Endothelial cell of umbilical vein (primary cell): ENCODE measurements around the gene LGMN. TPM values are rescaled to one million over a fixed set of nuclear protein-coding genes. Genes with fewer than 3 reads are reported as not detected.

ENCODE experiments used
- BruUV-seq: library from RNA; stranded (reverse); fragments of 400-500 nt; replicated peaks from 2 replicates; lab custom pipeline; 2021; lab: Mats Ljungman, UMichigan
- CTCF ChIA-PET: fragments of 300-600, 350-600 bp; sonication (Branson Sonifier 250); formaldehyde crosslinking; loops from one replicate; lab custom pipeline; 2021; ENCODE audit warnings: antibody characterized with exemption, inconsistent platforms; lab: Charles Lee
- POLR2A ChIA-PET: fragments of 300-600, 350-600 bp; sonication (Branson Sonifier 250); formaldehyde crosslinking; loops from one replicate; lab custom pipeline; 2021; ENCODE audit warnings: antibody characterized with exemption, inconsistent platforms; lab: Charles Lee
- DNase-seq: peaks from one replicate; pipeline ENCODE4 v3.0.0-alpha.2; 2011; ENCODE audit warnings: low read depth, low spot score
- FAIRE-seq: peaks from 2 replicates; lab custom pipeline; 2011; peaks lifted over from hg19 to GRCh38; lab: Jason Lieb, UNC
- H2AFZ ChIP-seq: 2 replicates; pipeline ENCODE4 v1.6.0; 2012; ENCODE audit warnings: low read depth, low read length, control low read depth, inconsistent platforms
- H3K27ac ChIP-seq: 2 replicates; pipeline ENCODE4 v1.5.1; 2011; ENCODE audit warnings: low read depth, mild to moderate bottlenecking, control low read depth, low read length, moderate library complexity; ENCODE audit not compliant: insufficient read depth
- H3K27me3 ChIP-seq, 2 experiments: 2 replicates each; pipeline versions ENCODE4 v1.6.0 to v1.6.1; 2011; ENCODE audit warnings: low read length in 2 of 2, mixed read lengths in 1 of 2; ENCODE audit not compliant: control insufficient read depth in 2 of 2, insufficient read depth in 2 of 2
- H3K36me3 ChIP-seq, 2 experiments: 2 replicates in 1 of 2; 3 replicates in 1 of 2; pipeline ENCODE4 v1.5.1; 2011; ENCODE audit warnings: low read length in 2 of 2, mild to moderate bottlenecking in 1 of 2, moderate library complexity in 1 of 2; ENCODE audit not compliant: control insufficient read depth in 2 of 2, insufficient read depth in 2 of 2; ENCODE audit errors: extremely low read depth in 1 of 2
- H3K4me1 ChIP-seq: 3 replicates; pipeline ENCODE4 v1.5.1; 2011; ENCODE audit warnings: mild to moderate bottlenecking, low read length; ENCODE audit not compliant: control insufficient read depth, insufficient read depth; ENCODE audit errors: extremely low read depth
- H3K4me2 ChIP-seq: 2 replicates; pipeline ENCODE4 v1.6.1; 2011; ENCODE audit warnings: low read length, control low read depth, mixed read lengths; ENCODE audit not compliant: insufficient read depth
- H3K4me3 ChIP-seq, 3 experiments: fragments of 200-600 bp in 1 of 3; sonication (generic), shearing (Covaris generic) in 1 of 3; replicated peaks in 1 of 3; 2 replicates each; pipeline ENCODE4 v1.5.1; 2011 to 2016; ENCODE audit warnings: control low read depth in 3 of 3, low read length in 3 of 3, mild to moderate bottlenecking in 2 of 3, inconsistent platforms in 1 of 3, low read depth in 1 of 3, moderate library complexity in 1 of 3; ENCODE audit not compliant: insufficient read depth in 1 of 3
- H3K79me2 ChIP-seq: 2 replicates; pipeline ENCODE4 v1.6.0; 2012; ENCODE audit warnings: low read length, inconsistent platforms; ENCODE audit not compliant: control insufficient read depth, insufficient read depth
- H3K9ac ChIP-seq: replicated peaks from 2 replicates; pipeline ENCODE3; 2011; ENCODE audit warnings: low read length, control low read depth; ENCODE audit not compliant: insufficient read depth; ENCODE audit errors: extremely low read depth
- H3K9me1 ChIP-seq: replicated peaks from 3 replicates; pipeline ENCODE4 v1.6.0; 2011; ENCODE audit warnings: mild to moderate bottlenecking, low read length; ENCODE audit not compliant: control insufficient read depth, insufficient read depth; ENCODE audit errors: extremely low read depth
- H3K9me3 ChIP-seq: replicated peaks from 2 replicates; pipeline ENCODE4 v1.5.1; 2012; ENCODE audit warnings: low read length, inconsistent platforms; ENCODE audit not compliant: control insufficient read depth, insufficient read depth
- H4K20me1 ChIP-seq: replicated peaks from 2 replicates; pipeline ENCODE3; 2011; ENCODE audit warnings: mild to moderate bottlenecking, low read length; ENCODE audit not compliant: control insufficient read depth, insufficient read depth; ENCODE audit errors: extremely low read depth
- CTCF ChIP-seq, 2 donors: IDR thresholded peaks; 1 replicate in 1 of 2; 2 replicates in 1 of 2; pipeline ENCODE4 v1.5.1; 2011; ENCODE audit warnings: low read length in 2 of 2, mild to moderate bottlenecking in 2 of 2, moderate library complexity in 2 of 2, control low read depth in 1 of 2, inconsistent platforms in 1 of 2, low read depth in 1 of 2; ENCODE audit not compliant: insufficient read depth in 1 of 2; ENCODE audit errors: extremely low read depth in 1 of 2
- EZH2 ChIP-seq: IDR thresholded peaks from 2 replicates; pipeline ENCODE4 v1.6.1; 2012; ENCODE audit warnings: borderline replicate concordance, low read depth, mild to moderate bottlenecking, moderate library complexity, low read length, inconsistent platforms; ENCODE audit not compliant: severe bottlenecking
- FOS ChIP-seq: IDR thresholded peaks from 2 replicates; pipeline ENCODE4 v1.6.1; 2011; ENCODE audit warnings: mild to moderate bottlenecking, low read length, moderate library complexity, borderline replicate concordance; ENCODE audit not compliant: insufficient read depth
- GATA2 ChIP-seq: IDR thresholded peaks from 2 replicates; pipeline ENCODE4 v1.7.0; 2011; ENCODE audit warnings: low read depth, mild to moderate bottlenecking, moderate library complexity, mixed read lengths, low read length; ENCODE audit not compliant: insufficient read length, insufficient read depth
- JUN ChIP-seq: IDR thresholded peaks from 2 replicates; pipeline ENCODE4 v1.6.1; 2011; ENCODE audit warnings: borderline replicate concordance, low read depth; ENCODE audit not compliant: insufficient read length, insufficient read depth
- MAX ChIP-seq: IDR thresholded peaks from 2 replicates; pipeline ENCODE4 v1.6.1; 2011; ENCODE audit not compliant: insufficient read depth, insufficient read length
- MYC ChIP-seq: IDR thresholded peaks from one replicate; pipeline ENCODE4 v1.6.1; 2011; ENCODE audit warnings: mild to moderate bottlenecking, low read depth, low read length
- POLR2A ChIP-seq: IDR thresholded peaks from 2 replicates; pipeline ENCODE4 v1.6.1; 2012; ENCODE audit warnings: low read depth, mild to moderate bottlenecking, control low read depth, low read length
- POLR2AphosphoS5 ChIP-seq: IDR thresholded peaks from 2 replicates; pipeline ENCODE4 v1.6.1; 2012; ENCODE audit warnings: low read depth, mild to moderate bottlenecking, control low read depth, low read length, moderate library complexity; ENCODE audit not compliant: insufficient read depth
- dilution Hi-C: fragments of 300-500 bp; cut with MboI; formaldehyde crosslinking; loops from one replicate; pipeline ENCODE4 v1.15.0; 2019; ENCODE audit warnings: low sequenced_read_pairs; ENCODE audit not compliant: extremely low pct_ligation_motif_present
- intact Hi-C: fragments of 100-400 bp; cut with micrococcal nuclease; formaldehyde crosslinking; loops from one replicate; pipeline ENCODE4 v1.10.0; 2022
- polyA plus RNA-seq, 4 experiments: library from polyadenylated mRNA; depleted of rRNA in 3 of 4; stranded (reverse) in 3 of 4; unstranded in 1 of 4; fragments of >200 nt; gene quantifications; 2 replicates each; pipeline versions ENCODE4 v1.2.1 to v1.2.3, GENCODE V29; 2011 to 2012; ENCODE audit warnings: missing spikeins in 1 of 4
- total RNA-seq: library from RNA; stranded (reverse); gene quantifications from 2 replicates; pipeline ENCODE4 v1.2.3, GENCODE V29; 2021

The LGMN gene
- total and polyA plus RNA-seq, 2 donors (not counting 3 experiments of a cell fraction or from before 2014, with no cell fraction given): 56.7 to 99.2 TPM

- DNase-seq (no peak), FAIRE-seq (no peak)
- Histone ChIP-seq H2AFZ (no peak overlapping the region), H3K4me1 (no peaks in the 10 kb centered on the region), H4K20me1 (no peaks in the 10 kb centered on the region), H3K36me3 (peaks cover 0 to 10% of the 10 kb centered on the region in 2 experiments), H3K9me3 (no peaks in the 10 kb centered on the region), H3K9me1 (no peaks in the 10 kb centered on the region), H3K27me3 (no peaks in the 10 kb centered on the region), H3K9ac (no peak overlapping the region), H3K4me2 (no peak overlapping the region), H3K27ac (no peak overlapping the region), H3K79me2 (no peaks in the 10 kb centered on the region), H3K4me3 (no peak overlapping the region)
- intact Hi-C loops (no loop called here), dilution Hi-C loops (no loop called here)
- TF ChIP-seq CTCF (IDR thresholded peaks at IDR 0.05; ENCODE audit: extremely low read depth in 1 of 2, insufficient read depth in 1 of 2, low read depth in 1 of 2, low read length in 2 of 2): no peak
- no peak for TF ChIP-seq FOS
- no peak for TF ChIP-seq JUN
- no peak for TF ChIP-seq EZH2
- no peak for TF ChIP-seq MAX
- no peak for TF ChIP-seq POLR2AphosphoS5
- no peak for TF ChIP-seq POLR2A
- TF ChIP-seq GATA2: no peak
- TF ChIP-seq MYC: no peak
- POLR2A ChIA-PET: no interaction called here
- no TSS peak for BruUV-seq
- CTCF ChIA-PET: no interaction called here
Observed at GRCh38 chr14:92710001-92710341, 38.5 kb downstream of the LGMN start.
